Measurements from ENCODE around the gene AKNAD1.

Gene AKNAD1

GRCh38 chr1:108845991-108846390 lies 10.9 kb downstream of the AKNAD1 start:
- no peak overlapping the region for H3K4me3 ChIP-seq (replicated peaks; ENCODE audit: low read depth, low read length)
- no peak for DNase-seq (ENCODE audit: extremely low read depth, low read depth)
- TF ChIP-seq CTCF (IDR thresholded peaks at IDR 0.05; ENCODE audit: low read depth, low read length, missing control alignments) = no peak

GRCh38 chr1:108845446-108845845 lies 11.4 kb downstream of the AKNAD1 start:
- no peak overlapping the region for H3K4me3 ChIP-seq (replicated peaks; ENCODE audit: low read depth, low read length)
- DNase-seq (ENCODE audit: extremely low read depth, low read depth) = no peak
- no peak for TF ChIP-seq CTCF (IDR thresholded peaks at IDR 0.05; ENCODE audit: low read depth, low read length, missing control alignments)

GRCh38 chr1:108843390-108844137 lies 13.3 kb downstream of the AKNAD1 start:
- H3K4me3 ChIP-seq (replicated peaks; ENCODE audit: low read depth, low read length) = no peak overlapping the region
- TF ChIP-seq CTCF (IDR thresholded peaks at IDR 0.05; ENCODE audit: low read depth, low read length, missing control alignments) = no peak
- no peak for DNase-seq (ENCODE audit: extremely low read depth, low read depth)

- no peak for TF ChIP-seq CTCF (IDR thresholded peaks at IDR 0.05; ENCODE audit: low read depth, low read length, missing control alignments)
- DNase-seq (ENCODE audit: extremely low read depth, low read depth) = no peak
- no peak overlapping the region for H3K4me3 ChIP-seq (replicated peaks; ENCODE audit: low read depth, low read length)
These were observed 14.2 kb downstream of the AKNAD1 start for GRCh38 chr1:108842525-108843181.

- TF ChIP-seq CTCF (IDR thresholded peaks at IDR 0.05; ENCODE audit: low read depth, low read length, missing control alignments) = no peak
- H3K4me3 ChIP-seq (replicated peaks; ENCODE audit: low read depth, low read length) = no peak overlapping the region
- DNase-seq (ENCODE audit: extremely low read depth, low read depth) = no peak
These were observed 15.2 kb downstream of the AKNAD1 start for GRCh38 chr1:108841703-108842102.

GRCh38 chr1:108832929-108833328 lies 24.0 kb downstream of the AKNAD1 start:
- TF ChIP-seq CTCF (IDR thresholded peaks at IDR 0.05; ENCODE audit: low read depth, low read length, missing control alignments) = no peak
- no peak overlapping the region for H3K4me3 ChIP-seq (replicated peaks; ENCODE audit: low read depth, low read length)
- DNase-seq (ENCODE audit: extremely low read depth, low read depth) = no peak

Measured in HFF-Myc (cell line).